Measurements from ENCODE around the gene MAD1L1.
"Not testable (repeated sequence)": the region's sequence is repeated elsewhere in the genome, so short reads cannot be mapped to it uniquely, and the experiment has no call there.

The MAD1L1 gene

GRCh38 chr7:1883031-1883761 is 349.5 kb downstream of the MAD1L1 start:
- DNase-seq (ENCODE audit: low read depth) = peak; percentile 93

DNA sequence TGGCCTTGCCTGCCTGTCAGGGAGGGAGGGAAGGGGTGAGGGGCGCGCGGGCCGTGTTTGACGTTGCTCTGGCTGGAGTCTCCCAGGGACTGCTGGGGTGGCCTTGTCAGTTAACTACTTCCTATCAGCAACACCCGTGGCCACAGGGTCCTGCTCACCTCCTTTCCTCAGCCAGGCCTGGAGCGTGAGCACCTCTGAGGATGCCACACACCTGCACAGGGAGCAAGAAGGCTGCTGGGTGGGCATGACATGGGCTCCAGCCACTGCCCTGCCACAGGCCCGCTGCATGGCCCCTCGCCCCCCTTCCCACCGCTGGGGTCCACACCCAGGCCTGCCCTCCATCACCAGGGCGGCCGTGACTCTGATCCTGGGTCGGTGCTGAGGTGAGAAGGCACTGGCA is 350.3 kb downstream of the MAD1L1 start:
- no peak for DNase-seq (ENCODE audit: low read depth)

DNA sequence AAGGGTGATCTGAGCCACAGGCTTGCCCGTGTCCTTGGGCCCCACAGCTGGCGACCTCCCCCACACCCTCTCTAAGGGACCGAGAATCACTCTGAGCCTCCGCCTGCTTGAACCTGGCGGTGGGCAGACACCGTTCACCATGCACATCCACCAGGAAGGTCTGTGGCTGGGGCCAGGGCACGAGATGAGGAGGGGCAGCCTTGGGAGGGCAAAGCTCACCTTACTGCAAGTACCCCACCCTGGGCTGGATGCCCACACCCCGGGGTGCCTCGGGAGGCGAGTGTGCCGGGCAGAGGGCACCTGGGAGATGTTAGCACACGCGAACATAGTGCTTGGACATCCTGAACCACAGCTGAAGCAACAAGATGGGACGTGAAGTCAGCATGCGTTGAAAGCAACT is 350.8 kb downstream of the MAD1L1 start:
- no peak for DNase-seq (ENCODE audit: low read depth)

GRCh38 chr7:1876641-1877040 is 356.1 kb downstream of the MAD1L1 start:
- not testable (repeated sequence) for DNase-seq (ENCODE audit: low read depth)

- not testable (repeated sequence) for DNase-seq (ENCODE audit: low read depth)
These were observed 357.1 kb downstream of the MAD1L1 start for GRCh38 chr7:1875392-1876199.

GRCh38 chr7:1874590-1875391 is 358.0 kb downstream of the MAD1L1 start:
- DNase-seq (ENCODE audit: low read depth) = not testable (repeated sequence)

- no peak for DNase-seq (ENCODE audit: low read depth)
These were observed 358.7 kb downstream of the MAD1L1 start for GRCh38 chr7:1873857-1874589.

- no peak for DNase-seq (ENCODE audit: low read depth)
These were observed 359.3 kb downstream of the MAD1L1 start for GRCh38 chr7:1873421-1873820.

DNA sequence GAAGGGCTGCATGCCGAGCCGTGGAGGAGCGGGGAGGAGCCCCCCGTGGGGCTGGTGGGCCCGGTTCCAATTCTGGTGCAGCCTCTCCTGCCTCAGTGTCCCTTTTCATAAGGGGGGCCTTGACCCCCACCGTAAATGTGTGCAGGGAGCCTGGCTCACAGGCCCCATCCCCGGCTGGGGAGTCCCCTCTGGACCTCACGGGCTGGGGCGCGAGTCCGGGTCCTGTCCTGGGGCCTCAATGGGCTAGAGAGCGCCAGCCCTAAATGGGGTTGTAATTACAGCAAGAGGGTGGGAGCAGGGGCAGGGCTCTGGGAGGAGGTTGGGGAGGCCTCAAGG is 359.7 kb downstream of the MAD1L1 start:
- no peak for DNase-seq (ENCODE audit: low read depth)

- DNase-seq (ENCODE audit: low read depth) = no peak
These were observed 360.3 kb downstream of the MAD1L1 start for GRCh38 chr7:1872191-1873069.

DNA sequence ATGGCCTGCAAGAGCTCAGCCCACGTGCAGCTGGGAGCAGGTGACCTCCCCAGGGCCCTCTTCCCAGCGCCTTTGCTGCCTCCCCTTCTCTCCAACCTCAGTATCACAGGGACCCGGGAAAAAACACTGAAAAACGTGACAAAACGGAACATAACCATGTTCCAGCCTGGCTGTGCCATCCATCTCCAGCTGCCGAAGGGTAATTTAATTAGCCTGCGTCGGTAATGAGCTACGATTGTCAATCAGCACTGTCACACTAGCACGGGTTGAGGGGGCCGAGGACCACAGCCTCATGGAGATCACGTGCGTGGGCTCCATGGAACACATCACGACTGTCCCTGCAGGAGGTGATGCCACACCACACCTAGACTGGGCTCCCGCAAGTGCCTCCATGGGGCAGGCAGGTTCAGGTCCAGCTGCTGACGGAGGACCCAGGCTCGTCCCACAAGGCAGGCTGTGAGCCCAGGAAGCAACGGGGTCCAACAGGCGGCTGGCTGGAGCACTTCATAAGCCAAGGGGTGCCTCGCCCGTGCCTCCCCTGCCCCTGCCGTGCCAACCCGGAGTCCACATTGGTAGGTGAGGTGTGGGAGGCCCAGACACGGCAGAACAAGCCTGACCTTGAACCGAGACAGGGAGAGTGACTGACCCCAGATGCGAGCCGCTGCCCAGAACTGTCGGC is 363.2 kb downstream of the MAD1L1 start:
- DNase-seq (ENCODE audit: low read depth) = no peak

DNA sequence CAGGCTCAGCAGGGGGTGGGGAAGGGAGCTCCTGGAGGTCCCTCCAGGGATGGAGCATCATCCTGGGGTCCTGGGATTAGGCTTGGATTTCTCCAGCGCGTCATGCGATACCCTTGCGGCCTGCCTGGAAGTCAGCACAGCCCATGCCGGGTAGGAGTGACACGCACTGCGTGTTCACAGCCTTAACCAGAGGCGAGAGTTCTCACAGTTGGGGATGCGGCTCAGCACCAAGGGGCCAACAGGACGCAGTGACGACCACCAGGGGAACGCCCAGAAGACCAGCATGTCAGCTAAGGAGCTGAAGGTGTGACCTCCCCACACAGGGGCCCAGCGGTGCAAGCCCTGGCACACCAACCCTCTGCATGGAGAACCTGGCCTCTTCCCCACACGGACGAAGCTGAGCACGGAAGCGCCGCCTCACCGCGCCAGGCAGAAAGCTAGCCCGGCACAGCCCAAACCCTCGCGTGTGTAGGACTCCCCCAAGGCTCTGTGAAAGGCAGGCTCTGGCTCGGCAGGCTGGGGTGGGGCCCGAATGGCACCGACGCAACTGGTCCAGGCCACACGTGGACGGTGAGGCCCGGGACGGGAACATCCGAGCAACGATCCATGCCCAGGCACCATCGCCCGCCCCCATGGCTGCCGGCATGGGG is 364.1 kb downstream of the MAD1L1 start:
- no peak for DNase-seq (ENCODE audit: low read depth)

GRCh38 chr7:1867370-1868260 is 365.1 kb downstream of the MAD1L1 start:
- no peak for DNase-seq (ENCODE audit: low read depth)

GRCh38 chr7:1866601-1867000 is 366.1 kb downstream of the MAD1L1 start:
- DNase-seq (ENCODE audit: low read depth) = no peak

DNA sequence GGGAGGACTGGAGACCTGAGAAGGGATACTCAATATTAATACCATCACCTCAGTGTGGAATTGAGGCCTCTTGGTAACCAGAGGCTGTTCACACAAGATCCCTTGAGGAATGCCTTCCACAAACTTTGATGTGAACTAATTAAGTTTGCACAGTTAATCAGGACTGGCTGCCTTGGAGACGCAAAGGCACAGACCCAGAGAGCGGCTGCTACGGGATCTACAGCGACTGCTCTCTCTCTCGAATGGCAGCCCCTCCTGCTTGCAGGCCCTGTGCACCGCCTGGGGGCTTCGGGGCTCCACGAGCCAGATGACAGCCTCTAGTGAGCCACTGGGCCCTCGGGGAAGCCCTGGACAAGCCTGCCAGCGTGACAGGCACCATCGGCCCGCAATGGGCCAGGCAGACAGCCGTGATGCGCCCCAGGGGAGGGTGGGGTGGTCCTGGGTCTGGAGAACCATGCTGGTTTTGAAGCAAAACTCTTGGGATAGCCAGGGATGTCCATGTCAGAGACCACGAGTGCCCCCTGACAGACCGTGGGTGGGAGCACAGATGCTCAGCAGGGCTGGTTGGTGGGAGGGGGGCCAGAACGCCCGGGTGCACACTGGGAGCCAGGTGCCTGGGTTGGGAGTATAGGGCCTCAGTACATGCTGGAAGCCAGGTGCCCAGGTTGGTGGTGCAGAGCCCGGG is 367.0 kb downstream of the MAD1L1 start:
- no peak for DNase-seq (ENCODE audit: low read depth)

DNA sequence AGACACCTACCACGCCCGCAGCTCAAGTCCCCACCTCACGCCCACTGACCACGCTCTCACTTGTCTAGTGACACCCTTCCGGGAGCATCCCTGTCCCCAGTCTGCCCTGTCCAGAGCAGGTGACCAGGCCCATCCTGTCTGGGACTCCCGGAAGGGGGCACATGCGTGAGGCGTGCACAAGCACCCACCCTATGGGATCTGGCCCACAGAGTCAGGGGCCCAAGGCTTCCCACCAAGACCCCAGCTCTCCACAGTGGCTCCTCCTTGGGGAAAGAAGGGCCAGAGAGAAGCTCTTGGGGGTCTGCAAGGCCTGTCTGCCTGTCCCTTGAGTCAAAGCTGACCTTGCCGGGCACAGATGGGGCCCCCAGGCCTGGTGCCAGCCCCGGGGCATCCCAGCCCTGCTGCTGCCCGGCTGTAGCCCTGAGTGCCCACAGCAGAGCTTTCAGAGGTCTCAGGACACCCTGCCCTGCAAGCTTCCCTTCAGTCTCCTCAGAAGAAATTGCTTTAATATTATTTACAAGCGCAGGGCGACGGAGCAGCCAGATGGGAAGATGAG is 367.7 kb downstream of the MAD1L1 start:
- DNase-seq (ENCODE audit: low read depth) = no peak

DNA sequence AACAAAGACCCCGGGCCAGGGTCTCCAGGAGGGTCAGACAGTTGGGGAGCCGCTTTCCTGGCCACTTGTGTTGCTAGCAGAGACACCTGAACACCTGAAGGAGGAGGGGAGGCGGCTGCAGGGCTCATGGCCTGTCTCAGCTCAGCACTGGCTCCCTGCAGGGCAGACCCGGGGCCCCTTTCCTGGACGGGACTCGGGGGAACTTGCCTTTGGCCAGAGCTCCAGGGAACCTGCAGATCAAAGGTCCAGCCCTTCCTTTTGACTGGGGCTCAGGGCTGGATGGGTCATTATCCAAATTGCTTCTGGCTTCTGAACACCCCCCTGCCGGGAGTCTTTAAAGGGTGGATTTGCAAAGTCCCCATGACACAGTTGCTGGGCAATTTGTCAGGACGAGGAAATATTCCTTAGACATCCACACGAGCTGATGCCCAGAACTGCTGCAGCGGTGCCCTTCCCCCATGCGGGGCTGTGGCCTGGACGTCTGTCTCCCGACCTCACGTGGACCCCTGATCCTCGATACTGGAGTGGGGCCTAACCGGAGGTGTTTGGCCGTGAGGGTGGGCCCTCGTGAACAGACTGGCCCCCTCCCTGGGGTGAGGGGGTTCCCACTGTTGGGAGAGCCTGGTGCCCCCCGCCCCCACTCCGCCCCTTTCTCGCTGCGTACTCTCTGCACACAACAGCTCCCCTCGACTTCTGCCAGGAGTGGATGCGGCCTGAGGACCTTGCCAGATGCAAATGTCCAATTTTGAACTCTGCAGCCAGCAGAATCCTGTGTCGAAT is 368.4 kb downstream of the MAD1L1 start:
- no peak for DNase-seq (ENCODE audit: low read depth)

Data from HS-5 (cell line).